NCI-H345 (cell line): Measurements from ENCODE around the gene CTNNA3.
"Not testable (repeated sequence)": the region's sequence is repeated elsewhere in the genome, so short reads cannot be mapped to it uniquely, and the experiment has no call there.

Experiments used
- DNase-seq: peaks from one replicate; lab custom pipeline; 2025; lab: John Stamatoyannopoulos, UW

CTNNA3 gene

GRCh38 chr10:67602268-67602950 lies 93.6 kb downstream of the CTNNA3 start:
- no peak for DNase-seq

- DNase-seq = no peak
Measured at GRCh38 chr10:67599597-67599996, 96.4 kb downstream of the CTNNA3 start.

GRCh38 chr10:67596641-67597040 lies 99.4 kb downstream of the CTNNA3 start:
- DNase-seq = no peak

- DNase-seq = no peak
Measured at GRCh38 chr10:67587771-67588170, 108.2 kb downstream of the CTNNA3 start.

GRCh38 chr10:67575532-67575931 lies 120.5 kb downstream of the CTNNA3 start:
- DNase-seq = no peak

- DNase-seq = no peak
Measured at GRCh38 chr10:67573484-67573883, 122.5 kb downstream of the CTNNA3 start.

- no peak for DNase-seq
Measured at GRCh38 chr10:67571503-67571902, 124.5 kb downstream of the CTNNA3 start.

- DNase-seq = not testable (repeated sequence)
Measured at GRCh38 chr10:67558311-67558710, 137.7 kb downstream of the CTNNA3 start.

GRCh38 chr10:67553254-67553653 lies 142.7 kb downstream of the CTNNA3 start:
- DNase-seq = no peak

- DNase-seq = no peak
Measured at GRCh38 chr10:67550838-67551402, 145.1 kb downstream of the CTNNA3 start.

GRCh38 chr10:67550046-67550445 lies 145.9 kb downstream of the CTNNA3 start:
- no peak for DNase-seq

- no peak for DNase-seq
Measured at GRCh38 chr10:67549390-67549789, 146.6 kb downstream of the CTNNA3 start.

GRCh38 chr10:67541411-67541810 lies 154.6 kb downstream of the CTNNA3 start:
- DNase-seq = no peak

- no peak for DNase-seq
Measured at GRCh38 chr10:67539312-67539711, 156.7 kb downstream of the CTNNA3 start.

- DNase-seq = no peak
Measured at GRCh38 chr10:67537906-67538305, 158.1 kb downstream of the CTNNA3 start.

GRCh38 chr10:67533376-67533775 lies 162.6 kb downstream of the CTNNA3 start:
- no peak for DNase-seq

GRCh38 chr10:67530990-67531389 lies 165.0 kb downstream of the CTNNA3 start:
- not testable (repeated sequence) for DNase-seq

GRCh38 chr10:67527351-67527750 lies 168.6 kb downstream of the CTNNA3 start:
- no peak for DNase-seq

- no peak for DNase-seq
Measured at GRCh38 chr10:67521546-67521945, 174.4 kb downstream of the CTNNA3 start.

GRCh38 chr10:67520924-67521520 lies 175.0 kb downstream of the CTNNA3 start:
- peak; percentile 0 for DNase-seq

- no peak for DNase-seq
Measured at GRCh38 chr10:67519434-67519833, 176.6 kb downstream of the CTNNA3 start.

GRCh38 chr10:67518756-67519155 lies 177.2 kb downstream of the CTNNA3 start:
- no peak for DNase-seq

- no peak for DNase-seq
Measured at GRCh38 chr10:67518043-67518442, 178.0 kb downstream of the CTNNA3 start.

- no peak for DNase-seq
Measured at GRCh38 chr10:67506757-67507091, 189.3 kb downstream of the CTNNA3 start.
